GM18870 (cell line): ENCODE results near the gene SEMA3F.
A peak's percentile ranks its signal among the peaks of the same experiment; 100 is the strongest.
"Not testable (repeated sequence)": the region's sequence is repeated elsewhere in the genome, so short reads cannot be mapped to it uniquely, and the experiment has no call there.

Experiments used
- ATAC-seq: cut with Tn5 transposase; IDR thresholded peaks from one replicate; pipeline ENCODE4 v1.9.1; 2021; ENCODE audit warnings: moderate library complexity; ENCODE audit not compliant: unreplicated experiment

The SEMA3F gene

DNA sequence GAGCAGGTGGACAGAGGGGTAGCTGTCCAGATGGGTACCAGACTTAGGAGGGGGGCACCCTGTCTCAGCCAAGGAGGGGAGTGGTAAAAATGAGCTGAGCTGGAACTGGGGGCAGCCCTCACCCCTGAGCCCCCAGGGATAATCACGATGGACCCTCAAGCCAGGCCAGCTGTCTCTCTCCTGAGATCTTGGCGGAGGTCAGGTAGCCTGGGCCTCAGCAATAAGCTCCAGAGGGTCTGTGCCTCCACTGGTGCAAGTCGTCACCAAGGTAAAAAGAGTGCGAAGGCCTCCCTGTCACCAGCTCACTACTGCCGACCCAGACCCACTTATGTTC, 55.0 kb downstream of the SEMA3F start:
- no peak for ATAC-seq

DNA sequence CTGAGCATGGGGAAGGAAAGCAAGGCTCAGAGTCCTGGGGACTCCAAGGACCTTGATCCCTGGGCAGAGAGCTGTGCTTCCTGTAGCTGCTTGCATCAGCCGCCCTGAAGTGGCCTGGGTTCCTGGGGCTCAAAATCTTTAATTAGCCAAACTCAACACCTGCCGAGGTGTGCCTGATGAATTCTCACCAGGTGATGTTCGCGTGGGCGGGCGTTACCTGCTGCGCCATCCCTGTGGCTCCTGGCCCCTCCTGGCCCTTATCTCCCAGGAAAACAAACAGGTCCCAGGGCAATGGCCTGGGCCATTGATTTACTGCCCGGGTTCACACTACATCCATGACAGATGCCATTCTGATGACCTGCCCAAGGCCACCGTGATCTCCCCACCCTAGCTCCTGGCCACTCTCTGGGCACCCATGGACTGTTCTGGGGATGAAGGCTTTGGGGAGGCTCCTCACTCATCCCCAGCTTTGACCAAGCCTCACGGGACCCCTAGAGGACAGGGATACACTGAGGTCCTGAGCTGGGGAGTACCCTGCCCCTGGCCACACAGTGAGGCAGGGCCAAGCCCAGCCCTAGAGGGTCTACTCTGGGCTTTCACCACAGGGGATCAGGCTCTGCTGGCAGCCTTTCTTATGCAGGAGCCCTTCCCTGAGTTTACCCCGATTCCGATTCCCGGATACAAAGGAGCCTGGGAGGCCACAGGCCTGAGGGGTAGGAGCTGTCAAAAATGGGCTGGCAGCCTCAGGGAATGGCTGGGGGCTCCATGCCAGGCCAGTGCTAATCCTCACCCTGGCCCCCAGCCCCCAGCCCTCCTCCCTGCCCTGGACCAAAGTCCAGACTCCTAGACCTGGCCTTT, 55.6 kb downstream of the SEMA3F start:
- ATAC-seq: no peak

GRCh38 chr3:50211368-50211717, 56.2 kb downstream of the SEMA3F start:
- not testable (repeated sequence) for ATAC-seq

DNA sequence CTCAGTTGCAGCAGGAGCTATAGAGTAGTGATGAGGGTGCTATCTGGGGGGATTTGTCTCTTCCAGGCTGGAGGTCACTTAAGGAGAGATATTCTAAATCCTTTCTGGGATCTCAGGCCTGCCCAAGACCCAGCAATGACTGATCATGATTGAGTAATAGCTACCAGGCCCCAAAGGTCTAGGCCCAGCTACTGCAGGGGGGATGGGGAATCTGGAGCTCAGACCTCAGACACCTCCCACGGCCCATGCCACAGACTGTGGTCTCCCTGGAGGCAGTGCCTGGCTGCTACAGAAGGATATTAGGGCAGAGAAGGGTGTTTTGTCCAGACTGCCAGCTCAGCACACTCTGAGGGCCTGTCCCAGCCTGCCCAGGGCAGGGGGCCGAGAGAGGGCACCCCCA, 56.8 kb downstream of the SEMA3F start:
- no peak for ATAC-seq

DNA sequence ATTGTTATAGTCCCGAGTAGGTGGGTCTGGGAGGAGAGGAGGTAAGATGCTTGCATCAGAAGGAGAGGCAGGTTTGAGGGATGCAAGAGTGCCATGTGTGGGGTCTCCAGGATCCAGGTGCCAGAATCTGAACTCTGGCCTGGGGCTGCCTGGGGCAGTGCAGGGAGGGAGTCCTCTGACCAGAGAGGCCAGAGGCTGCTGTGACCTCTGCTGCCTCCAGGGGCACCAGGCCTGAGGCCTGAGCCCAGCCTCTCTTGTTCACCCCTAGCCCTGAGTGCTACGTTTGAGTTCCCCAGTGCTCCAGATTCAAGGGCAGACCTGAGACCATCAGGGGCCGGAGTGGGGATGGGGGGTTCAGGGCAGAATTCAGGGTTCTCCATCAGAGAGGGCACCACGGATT, 57.4 kb downstream of the SEMA3F start:
- no peak for ATAC-seq

DNA sequence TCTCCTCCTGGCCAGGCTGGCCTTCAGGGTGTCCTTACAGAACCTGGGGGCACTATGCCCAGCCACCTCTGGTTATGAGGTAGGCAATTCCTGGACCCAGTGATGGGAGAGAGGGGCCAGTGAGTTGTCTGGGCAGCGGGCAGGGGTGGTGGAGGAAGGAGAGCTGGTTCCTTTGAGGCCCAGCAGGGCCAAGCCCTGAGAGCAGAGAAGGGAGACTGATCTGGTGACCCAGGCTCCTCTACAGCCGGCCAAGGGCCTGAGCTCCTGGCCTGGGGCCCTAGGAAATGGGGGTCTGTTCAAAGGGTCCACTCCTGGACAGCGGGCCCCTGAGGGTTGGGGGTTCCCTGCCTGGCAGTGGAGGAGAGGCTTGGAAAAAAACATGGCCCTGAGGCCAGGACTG, 57.8 kb downstream of the SEMA3F start:
- no peak for ATAC-seq

DNA sequence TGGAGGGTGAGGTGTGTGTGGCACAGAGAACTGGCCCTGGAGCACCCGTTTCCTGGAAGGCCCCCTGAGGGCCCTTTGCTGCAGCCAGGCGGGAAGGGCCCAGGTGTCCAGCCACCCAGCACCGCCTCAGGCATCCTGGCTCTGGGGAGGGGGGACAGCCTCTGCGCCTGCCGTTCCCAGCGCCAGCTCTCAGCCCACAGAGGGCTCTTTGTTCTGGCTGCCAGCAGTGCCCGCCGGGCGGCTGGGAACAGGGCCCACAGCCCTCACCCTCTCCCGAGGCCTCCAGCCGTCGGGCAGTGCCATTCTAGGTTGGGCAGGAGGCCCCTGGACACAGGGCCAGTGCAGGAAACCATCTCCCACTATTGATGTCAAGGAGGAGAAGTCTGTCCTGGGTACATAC, 58.2 kb downstream of the SEMA3F start:
- no peak for ATAC-seq

DNA sequence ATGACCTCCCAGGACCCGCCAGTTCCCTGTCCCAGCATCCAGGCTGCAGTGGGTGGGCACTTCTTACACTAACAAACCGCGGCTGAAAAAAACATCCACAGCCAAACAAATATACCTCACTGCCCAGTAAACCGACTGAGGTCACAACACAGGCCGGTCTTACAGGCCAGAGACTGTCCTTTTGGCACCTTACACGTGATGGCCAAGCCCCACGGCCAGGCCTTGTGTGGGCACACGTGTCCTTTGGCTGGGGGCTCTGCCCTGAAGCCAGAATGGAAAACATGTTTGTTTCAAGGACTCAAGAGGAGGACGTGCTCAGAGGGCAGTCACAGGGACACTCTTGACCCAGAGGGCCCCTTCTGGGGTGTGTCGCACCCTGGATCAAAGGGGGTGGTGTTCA, 59.7 kb downstream of the SEMA3F start:
- no peak for ATAC-seq

DNA sequence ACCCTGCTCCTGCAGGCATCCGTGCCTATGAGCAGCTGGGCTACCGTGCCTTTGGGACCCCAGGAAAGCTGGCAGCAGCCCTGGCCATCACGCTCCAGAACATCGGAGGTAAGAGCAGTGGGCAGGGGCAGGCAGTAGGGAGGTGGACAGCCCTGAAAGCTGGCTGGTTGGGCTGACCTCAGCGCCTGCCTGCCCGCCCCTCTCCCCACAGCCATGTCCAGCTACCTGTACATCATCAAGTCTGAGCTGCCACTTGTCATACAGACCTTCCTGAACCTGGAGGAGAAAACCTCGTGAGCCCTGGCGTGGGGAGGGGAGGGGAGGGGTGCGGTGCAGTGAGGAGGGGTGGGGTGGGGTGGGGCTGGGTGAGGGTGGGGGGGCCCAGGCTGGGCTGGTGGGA, 60.4 kb downstream of the SEMA3F start:
- ATAC-seq: no peak

DNA sequence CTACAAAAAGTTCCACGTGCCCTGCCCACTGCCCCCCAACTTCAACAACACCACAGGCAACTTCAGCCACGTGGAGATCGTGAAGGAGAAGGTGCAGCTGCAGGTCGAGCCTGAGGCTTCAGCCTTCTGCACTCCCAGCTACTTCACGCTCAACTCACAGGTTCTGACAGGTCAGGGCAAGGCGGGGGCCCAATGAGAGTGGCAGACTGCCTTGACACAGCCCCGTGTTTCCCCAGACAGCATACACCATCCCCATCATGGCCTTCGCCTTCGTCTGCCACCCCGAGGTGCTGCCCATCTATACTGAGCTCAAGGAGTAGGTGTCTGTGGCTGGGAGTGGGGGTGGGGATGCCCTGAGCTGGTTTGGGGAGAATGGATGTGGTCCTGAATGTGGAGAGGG, 62.6 kb downstream of the SEMA3F start:
- no peak for ATAC-seq

- ATAC-seq: no peak
These were observed 63.3 kb downstream of the SEMA3F start for GRCh38 chr3:50218448-50218847.

GRCh38 chr3:50219285-50219684, 64.2 kb downstream of the SEMA3F start:
- no peak for ATAC-seq

DNA sequence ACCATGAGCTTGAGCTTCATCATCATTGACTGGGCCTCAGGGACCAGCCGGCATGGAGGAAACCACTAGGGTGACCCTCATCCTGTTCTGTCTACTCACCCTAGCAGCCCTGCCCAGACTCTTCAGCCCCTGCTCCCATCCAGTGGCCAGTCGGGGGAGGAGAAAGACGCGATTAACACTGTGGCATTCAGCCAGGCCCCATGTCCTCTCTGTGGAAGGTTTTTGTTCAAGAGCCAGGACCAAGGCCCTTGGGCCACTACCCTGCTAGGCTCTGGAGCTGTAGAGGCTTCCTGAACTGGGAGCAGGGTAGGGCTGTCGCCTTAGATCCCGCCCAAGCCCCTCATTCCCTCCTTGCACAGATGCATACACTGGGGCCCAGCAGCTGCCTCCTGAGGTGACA, 65.0 kb downstream of the SEMA3F start:
- ATAC-seq: no peak

DNA sequence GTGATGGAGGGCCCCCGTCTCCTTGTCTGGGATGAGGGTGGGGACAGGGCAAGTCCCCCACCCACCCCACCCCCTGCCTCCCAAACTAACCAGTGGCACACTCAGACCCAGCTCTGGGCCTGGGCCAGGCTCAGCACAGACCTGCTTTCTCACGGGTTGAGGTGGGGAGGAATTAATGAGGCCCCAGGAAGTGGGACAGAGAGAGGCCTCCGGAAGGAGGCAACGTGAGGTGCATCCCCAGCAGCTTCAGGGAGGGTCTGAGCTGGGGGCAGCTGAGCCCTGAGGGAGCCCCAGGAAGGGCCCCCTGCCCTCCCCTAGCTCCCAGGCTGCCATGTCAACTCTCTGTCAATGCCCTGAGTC, 65.9 kb downstream of the SEMA3F start:
- ATAC-seq: no peak

DNA sequence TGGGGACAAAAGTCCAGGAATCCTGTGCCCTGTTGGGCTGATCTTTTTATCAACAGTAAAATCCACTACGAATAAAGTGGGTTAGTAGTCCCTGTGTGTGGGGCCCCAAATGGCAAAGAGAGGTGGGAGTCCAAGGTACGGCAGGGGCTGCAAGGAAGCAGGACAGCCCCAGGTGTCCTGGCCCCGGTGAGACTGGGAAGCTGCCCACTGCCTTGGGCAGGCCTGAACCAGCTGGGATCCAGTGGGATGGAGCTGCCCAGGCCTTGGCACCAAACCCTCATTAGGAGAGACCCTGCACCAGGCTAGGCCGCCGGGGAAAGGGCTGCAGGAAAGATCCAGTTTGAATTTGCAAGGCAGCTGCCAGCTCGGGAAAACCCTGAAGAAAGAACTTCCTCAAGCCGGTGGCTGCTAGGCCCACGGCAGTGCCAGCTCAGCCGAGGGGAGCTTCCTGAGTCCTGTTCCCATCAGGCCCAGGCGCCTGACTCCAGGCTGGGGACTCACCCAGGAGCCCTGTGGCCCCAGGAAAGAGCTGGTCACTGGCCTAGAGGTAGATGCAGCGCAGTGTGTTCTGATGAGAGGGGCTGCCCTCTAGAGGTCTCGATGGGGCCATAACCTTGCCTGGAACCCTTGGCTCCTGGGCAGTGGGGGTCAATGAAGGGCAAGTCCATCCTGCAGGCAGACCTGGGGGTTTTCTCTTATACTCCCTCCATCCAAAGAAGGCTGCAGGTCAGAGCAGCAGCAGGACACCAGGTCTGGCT, 66.5 kb downstream of the SEMA3F start:
- no peak for ATAC-seq

DNA sequence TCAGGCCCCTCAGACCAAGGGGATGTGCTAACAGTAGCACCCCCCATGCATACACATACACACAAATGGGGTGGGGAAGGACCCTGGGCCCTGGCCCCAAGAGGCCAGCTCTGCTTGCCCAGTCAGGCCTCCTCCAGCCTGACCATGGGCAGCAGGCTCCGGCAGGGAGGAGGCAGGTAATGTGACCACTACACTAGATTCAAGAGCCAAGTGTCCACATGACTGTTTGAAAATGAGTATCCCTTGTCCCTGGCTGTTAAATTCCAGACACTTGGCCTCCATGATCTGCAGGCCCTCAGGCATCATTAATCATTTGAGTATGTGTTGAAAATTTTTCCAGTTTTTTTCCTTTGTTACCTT, 67.0 kb downstream of the SEMA3F start:
- ATAC-seq: no peak

- ATAC-seq: no peak
These were observed 69.5 kb downstream of the SEMA3F start for GRCh38 chr3:50224639-50225038.

- ATAC-seq: peak; percentile 23
These were observed 71.8 kb downstream of the SEMA3F start for GRCh38 chr3:50226888-50227389.

DNA sequence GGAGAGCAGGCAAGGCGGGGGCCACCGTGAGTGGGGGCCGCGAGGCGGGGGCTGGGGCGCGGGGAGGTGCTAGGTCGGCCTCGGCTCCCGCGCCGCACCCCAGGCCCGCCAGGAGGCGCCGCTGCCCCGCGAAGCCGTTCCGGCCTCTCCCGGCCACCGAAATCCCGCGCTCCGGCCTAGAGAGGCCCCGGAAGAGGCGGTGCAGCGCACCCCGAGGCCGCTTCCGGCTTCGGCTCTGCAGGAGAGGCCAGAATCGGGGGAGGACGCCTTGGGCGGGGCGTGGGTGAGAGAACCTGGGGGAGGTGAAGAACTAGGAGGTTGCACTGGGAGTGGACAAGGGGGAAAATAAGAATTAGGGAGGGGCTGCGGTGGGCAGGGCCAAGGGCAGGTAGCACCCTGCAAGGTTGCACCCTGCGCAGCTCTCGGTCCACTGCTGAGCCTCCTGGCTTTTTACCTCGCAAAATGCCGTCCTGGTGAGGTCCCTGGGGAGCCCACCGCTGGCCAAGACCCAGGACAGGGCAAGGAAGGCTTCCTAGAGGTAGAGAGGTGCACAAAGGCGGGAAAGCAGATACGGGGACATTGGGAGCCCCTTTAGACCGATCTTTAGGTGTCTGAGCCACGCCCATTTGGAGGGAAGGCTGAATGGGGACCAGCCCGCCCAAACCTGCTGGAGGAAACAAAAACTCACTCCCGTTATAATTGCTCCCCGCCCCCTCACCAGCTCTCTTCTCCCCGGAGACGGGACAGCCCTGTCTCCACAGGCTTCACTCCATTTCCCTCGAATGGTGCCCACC, 72.5 kb downstream of the SEMA3F start:
- peak; percentile 46 for ATAC-seq

- ATAC-seq: not testable (repeated sequence)
These were observed 73.2 kb downstream of the SEMA3F start for GRCh38 chr3:50228184-50228763.

- no peak for ATAC-seq
These were observed 74.4 kb downstream of the SEMA3F start for GRCh38 chr3:50229490-50229889.
